NCI-H2227 (cell line): Measurements from ENCODE around the gene GPR141.

ENCODE experiments used
- DNase-seq: peaks from one replicate; lab custom pipeline; 2025; ENCODE audit not compliant: unreplicated experiment; lab: John Stamatoyannopoulos, UW

The GPR141 gene, protein sequence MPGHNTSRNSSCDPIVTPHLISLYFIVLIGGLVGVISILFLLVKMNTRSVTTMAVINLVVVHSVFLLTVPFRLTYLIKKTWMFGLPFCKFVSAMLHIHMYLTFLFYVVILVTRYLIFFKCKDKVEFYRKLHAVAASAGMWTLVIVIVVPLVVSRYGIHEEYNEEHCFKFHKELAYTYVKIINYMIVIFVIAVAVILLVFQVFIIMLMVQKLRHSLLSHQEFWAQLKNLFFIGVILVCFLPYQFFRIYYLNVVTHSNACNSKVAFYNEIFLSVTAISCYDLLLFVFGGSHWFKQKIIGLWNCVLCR

GRCh38 chr7:37683246-37684120, at the start of gene GPR141:
TSS of gene GPR141 (plus strand) at chr7:37683766. CDS start at chr7:37740394, 56,628 bp downstream.
- no peak for DNase-seq

GRCh38 chr7:37635346-37635745, 48.2 kb upstream of the GPR141 start:
- no peak for DNase-seq

DNA sequence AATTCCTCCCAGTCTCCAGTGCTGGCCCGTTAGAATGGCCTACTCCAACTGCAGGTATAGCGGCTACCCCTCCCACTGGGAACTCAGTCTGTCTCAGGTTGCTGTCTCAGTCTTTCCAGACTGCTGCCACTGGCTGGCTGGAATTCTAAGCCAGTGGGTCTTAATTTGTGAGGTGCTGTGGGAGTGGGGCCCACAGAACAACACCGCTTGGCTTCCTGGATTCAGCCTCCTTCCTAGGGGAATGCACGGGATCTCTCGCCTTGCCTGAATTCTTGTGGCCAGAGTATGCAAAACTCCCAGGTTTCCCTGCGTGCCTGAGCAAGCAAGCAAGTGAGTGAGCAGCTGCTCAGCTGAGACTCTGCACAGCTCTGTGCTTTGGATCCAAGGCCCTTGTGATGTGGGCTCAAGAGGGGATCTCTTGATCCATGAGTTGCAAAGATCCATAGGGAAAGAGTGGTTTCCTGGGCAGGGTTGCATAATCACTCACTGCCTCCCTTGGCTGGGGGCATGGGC, 41.5 kb upstream of the GPR141 start:
- DNase-seq: no peak

DNA sequence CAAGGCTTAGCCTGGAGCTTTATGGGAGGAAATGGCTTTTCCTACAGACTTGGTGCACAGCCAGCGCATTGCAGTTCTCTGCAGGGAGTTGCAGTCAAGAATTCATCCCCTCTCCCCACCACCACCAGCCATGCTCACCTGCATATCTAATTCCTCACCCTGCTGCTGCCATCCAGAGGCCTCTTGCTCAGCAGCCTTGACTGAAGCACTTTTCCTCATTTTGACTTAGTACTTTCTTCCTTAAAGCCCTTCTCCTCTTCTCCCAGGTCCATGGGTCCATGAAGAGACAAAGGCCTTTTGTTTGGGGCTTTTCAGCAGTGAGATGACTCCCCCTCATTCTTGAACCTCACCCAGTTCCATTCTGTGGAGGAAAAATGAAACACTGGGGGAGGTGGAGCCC, 39.7 kb upstream of the GPR141 start:
- DNase-seq: no peak

GRCh38 chr7:37645282-37646050, 38.1 kb upstream of the GPR141 start:
- no peak for DNase-seq

- no peak for DNase-seq
Measured at GRCh38 chr7:37656913-37657530, 26.5 kb upstream of the GPR141 start.

DNA sequence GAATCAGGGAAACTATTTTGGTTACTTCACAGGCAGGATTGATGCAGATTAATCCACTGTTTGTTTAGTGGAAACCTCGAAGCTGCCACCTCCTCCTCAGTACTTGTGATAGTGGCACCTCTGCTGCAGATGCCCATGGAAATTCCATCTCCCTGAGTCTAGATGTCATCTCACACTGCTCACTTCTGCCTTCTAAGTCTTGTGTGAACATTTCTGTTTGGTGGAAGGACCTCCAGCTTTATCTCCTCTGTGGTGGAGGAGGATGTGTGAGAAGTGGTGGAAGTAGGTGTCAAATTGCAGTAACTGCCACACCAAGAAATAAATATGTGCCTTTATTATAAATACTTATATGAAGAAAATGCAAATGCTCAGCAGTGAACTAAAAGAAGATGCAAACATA, 25.8 kb upstream of the GPR141 start:
- DNase-seq: no peak

DNA sequence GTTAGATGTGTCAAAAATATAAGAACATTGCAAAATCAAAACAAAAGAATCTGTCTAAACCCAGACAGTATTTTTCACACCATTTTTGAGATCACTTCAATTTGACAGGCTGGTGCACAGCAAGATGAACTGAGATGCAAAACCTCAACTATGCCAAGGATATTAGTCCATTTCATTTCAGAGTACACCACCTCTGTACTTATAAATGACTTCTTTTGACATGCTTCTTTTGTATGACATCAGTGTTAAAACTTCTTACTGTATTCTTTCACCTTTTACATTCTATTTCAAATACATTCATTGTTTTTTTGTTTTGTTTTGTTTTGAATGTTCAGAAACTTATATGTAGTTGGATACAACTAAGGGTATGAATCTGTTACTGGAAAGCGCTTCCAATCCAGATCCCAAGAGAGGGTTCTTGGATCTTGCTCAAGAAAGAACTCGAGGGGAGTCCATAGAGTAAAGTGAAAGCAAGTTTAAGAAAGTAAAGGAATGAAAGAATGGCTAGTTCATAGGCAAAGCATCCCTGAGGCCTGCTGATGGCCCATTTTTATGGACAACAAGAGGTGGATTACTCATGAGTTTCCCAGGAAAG, 23.5 kb upstream of the GPR141 start:
- DNase-seq: no peak

DNA sequence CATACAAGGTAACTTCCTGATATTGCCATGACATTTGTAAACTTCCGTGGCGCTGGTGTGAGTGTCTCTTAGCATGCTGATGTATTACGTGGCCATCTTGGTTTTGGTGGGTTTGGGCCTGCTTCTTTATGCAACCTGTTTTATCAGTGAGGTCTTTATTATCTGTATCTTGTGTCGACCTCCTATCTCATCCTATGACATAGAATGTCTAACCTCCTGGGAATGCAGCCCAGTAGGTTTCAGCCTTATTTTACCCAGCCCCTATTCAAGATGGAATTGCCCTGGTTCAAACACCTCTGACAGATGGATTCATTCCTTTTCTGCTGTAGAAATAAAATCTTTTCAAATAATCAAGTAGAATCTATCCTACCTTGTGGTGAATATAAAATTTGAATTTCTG, 23.0 kb upstream of the GPR141 start:
- no peak for DNase-seq

- no peak for DNase-seq
Measured at GRCh38 chr7:37663693-37664092, 19.9 kb upstream of the GPR141 start.

DNA sequence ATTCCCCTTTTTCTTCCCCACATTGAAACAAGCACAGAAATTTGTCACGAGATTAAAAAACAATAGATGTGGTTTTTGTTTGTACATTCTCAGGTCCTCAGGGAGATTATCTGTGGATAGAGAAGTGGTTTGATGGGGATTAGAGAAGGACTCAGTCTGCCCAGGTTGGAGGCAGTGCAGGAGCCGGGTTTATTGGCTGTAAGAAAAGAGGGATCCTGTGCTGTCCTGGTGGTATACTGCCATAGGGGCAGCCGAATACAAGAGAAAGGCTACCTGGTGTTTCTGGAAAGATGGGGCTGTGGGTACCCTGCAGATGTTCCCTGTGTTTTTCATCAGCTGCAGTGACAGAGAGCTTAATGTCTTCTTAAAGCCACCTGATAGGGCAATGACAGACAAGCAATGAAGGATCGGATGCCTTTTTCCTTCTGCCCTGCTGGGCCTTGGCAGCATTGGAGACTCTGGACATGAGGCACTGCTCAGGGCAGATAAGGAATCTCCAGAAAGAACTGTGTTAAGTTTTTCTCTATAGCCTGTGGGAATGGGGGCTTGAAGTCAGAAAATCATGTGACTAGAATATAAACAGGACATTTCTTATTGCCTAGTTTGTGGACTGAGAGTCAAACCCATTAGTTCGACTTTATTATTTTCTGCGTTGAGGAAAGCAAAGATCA, 18.1 kb upstream of the GPR141 start:
- DNase-seq: no peak

GRCh38 chr7:37666026-37666799, 17.4 kb upstream of the GPR141 start:
- DNase-seq: no peak

- no peak for DNase-seq
Measured at GRCh38 chr7:37669818-37670217, 13.7 kb upstream of the GPR141 start.

- no peak for DNase-seq
Measured at GRCh38 chr7:37670436-37670835, 13.1 kb upstream of the GPR141 start.

DNA sequence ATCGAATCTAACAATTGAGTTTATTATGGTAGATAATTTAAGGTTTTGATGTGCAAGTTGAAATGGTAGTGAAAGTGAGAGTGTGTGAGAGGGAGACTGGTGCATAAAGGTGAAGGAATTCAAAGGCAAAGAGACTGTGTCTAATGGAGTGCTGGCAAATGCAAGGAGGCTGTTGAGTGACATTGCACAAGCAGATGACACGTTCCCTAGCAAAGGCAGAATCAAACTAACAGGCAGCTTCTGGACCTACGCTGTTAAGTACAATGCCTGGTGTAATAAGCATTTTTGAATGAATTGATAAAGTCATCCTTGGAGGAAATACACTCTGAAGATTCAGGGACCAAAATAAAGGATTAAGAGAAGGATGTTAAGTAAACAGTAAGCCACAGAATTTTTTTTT, 11.7 kb upstream of the GPR141 start:
- DNase-seq: no peak

- no peak for DNase-seq
Measured at GRCh38 chr7:37672926-37673325, 10.6 kb upstream of the GPR141 start.

- DNase-seq: no peak
Measured at GRCh38 chr7:37673523-37673922, 10.0 kb upstream of the GPR141 start.

DNA sequence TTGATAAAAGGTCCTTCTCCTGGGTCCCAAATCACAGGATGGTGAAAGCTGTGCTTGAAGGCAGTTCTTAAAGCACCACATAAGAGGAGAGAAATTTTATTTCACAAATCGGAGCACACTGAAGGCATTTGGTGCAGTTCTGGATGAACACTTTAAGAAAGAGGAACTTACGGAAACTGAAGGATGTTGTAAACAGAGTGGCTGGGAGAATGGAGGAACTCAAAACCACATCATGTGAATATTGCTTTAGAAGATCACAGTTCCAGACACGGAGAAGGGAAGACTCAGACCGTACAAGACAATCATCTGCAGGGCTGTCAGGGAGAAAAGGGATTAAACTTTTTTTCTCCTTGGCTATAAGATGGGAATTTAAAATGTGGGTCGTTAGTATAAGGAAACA, 9.0 kb upstream of the GPR141 start:
- DNase-seq: no peak

DNA sequence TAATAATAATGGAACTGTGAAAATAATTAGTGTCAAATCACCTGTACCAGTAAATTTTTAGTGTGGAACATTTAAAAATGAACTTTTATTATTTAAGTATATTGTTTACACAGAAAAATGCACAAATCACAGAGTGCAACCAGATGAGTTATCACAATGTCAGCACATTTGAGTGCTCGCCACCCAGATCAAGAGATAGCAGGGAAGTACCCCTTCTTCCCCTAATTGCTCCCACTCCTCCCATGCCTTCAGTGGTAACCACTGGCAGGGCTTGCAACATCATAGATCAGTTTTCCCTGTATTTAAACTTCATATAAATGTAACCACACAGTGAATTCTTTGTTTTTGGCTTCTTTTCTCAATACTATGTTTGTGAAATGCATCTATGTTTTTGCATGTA, 7.8 kb upstream of the GPR141 start:
- DNase-seq: no peak
